ENCODE results near the gene LRP4.

- TF ChIP-seq POLR2A (IDR thresholded peaks at IDR 0.05) = no peak
- TF ChIP-seq, protein P1, sequence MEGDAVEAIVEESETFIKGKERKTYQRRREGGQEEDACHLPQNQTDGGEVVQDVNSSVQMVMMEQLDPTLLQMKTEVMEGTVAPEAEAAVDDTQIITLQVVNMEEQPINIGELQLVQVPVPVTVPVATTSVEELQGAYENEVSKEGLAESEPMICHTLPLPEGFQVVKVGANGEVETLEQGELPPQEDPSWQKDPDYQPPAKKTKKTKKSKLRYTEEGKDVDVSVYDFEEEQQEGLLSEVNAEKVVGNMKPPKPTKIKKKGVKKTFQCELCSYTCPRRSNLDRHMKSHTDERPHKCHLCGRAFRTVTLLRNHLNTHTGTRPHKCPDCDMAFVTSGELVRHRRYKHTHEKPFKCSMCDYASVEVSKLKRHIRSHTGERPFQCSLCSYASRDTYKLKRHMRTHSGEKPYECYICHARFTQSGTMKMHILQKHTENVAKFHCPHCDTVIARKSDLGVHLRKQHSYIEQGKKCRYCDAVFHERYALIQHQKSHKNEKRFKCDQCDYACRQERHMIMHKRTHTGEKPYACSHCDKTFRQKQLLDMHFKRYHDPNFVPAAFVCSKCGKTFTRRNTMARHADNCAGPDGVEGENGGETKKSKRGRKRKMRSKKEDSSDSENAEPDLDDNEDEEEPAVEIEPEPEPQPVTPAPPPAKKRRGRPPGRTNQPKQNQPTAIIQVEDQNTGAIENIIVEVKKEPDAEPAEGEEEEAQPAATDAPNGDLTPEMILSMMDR (IDR thresholded peaks at IDR 0.05 in 8 of 11, conservative IDR thresholded peaks at IDR 0.05 in 3 of 11) = no peak
Observed at GRCh38 chr11:46895821-46896220, 22.5 kb downstream of the LRP4 start.

Data from spleen (tissue), 7 donors.